Stimulated activated CD8-positive, alpha-beta memory T cell treated with anti-CD3 and anti-CD28 coated beads, Interleukin-12 subunit alpha, Interleukin-12 subunit beta, amount 100 ng/mL, for 4 hours (primary cell): ENCODE data around the gene MYO9A.
"Not testable (repeated sequence)": the region's sequence is repeated elsewhere in the genome, so short reads cannot be mapped to it uniquely, and the experiment has no call there.

Experiments used
- DNase-seq: peaks from one replicate; pipeline ENCODE4 v3.0.0-alpha.2; 2020; ENCODE audit warnings: low read depth

The MYO9A gene

GRCh38 chr15:71874245-71874644 is 243.7 kb downstream of the MYO9A start:
- DNase-seq = no peak

GRCh38 chr15:71858232-71858631 is 259.7 kb downstream of the MYO9A start:
- DNase-seq = not testable (repeated sequence)

GRCh38 chr15:71853543-71853942 is 264.4 kb downstream of the MYO9A start:
- DNase-seq = no peak

- DNase-seq = no peak
Observed at GRCh38 chr15:71844916-71845315, 273.0 kb downstream of the MYO9A start.

GRCh38 chr15:71841563-71841962 is 276.4 kb downstream of the MYO9A start:
- no peak for DNase-seq

GRCh38 chr15:71830981-71831380 is 287.0 kb downstream of the MYO9A start:
- no peak for DNase-seq

GRCh38 chr15:71826196-71826595 is 291.8 kb downstream of the MYO9A start:
- DNase-seq = no peak

GRCh38 chr15:71825021-71825730 is 292.8 kb downstream of the MYO9A start:
- no peak for DNase-seq

- no peak for DNase-seq
Observed at GRCh38 chr15:71823801-71824200, 294.1 kb downstream of the MYO9A start.

- DNase-seq = no peak
Observed at GRCh38 chr15:71822890-71823630, 294.9 kb downstream of the MYO9A start.

- no peak for DNase-seq
Observed at GRCh38 chr15:71821547-71822129, 296.3 kb downstream of the MYO9A start.

GRCh38 chr15:71820127-71820526 is 297.8 kb downstream of the MYO9A start:
- no peak for DNase-seq

GRCh38 chr15:71817351-71817750 is 300.6 kb downstream of the MYO9A start:
- DNase-seq = no peak

- no peak for DNase-seq
Observed at GRCh38 chr15:71815301-71815700, 302.6 kb downstream of the MYO9A start.

GRCh38 chr15:71813723-71814470 is 304.1 kb downstream of the MYO9A start:
- DNase-seq = no peak

- no peak for DNase-seq
Observed at GRCh38 chr15:71812966-71813722, 304.8 kb downstream of the MYO9A start.

GRCh38 chr15:71811752-71812735 is 305.9 kb downstream of the MYO9A start:
- no peak for DNase-seq

- DNase-seq = no peak
Observed at GRCh38 chr15:71811036-71811736, 306.8 kb downstream of the MYO9A start.

- DNase-seq = no peak
Observed at GRCh38 chr15:71810256-71811035, 307.5 kb downstream of the MYO9A start, which contains the start of gene NR2E3. Gene NR2E3 (plus strand): TSS chr15:71810554. CDS start chr15:71810744, 190 bp downstream.
